Stomach (tissue), 4 donors: ENCODE results near the gene PUM2.

Experiments
- POLR2A ChIP-seq, 4 donors: fragments of 450-650 bp; IDR thresholded peaks; one replicate each; pipeline ENCODE4 v1.6.1; 2016; ENCODE audit warnings: antibody characterized with exemption in 4 of 4, control low read depth in 2 of 4, mild to moderate bottlenecking in 1 of 4, moderate library complexity in 1 of 4
- POLR2AphosphoS5 ChIP-seq, 3 donors: sonication (generic); formaldehyde crosslinking; IDR thresholded peaks; one replicate each; pipeline ENCODE4 v1.6.1; 2016; ENCODE audit warnings: antibody characterized with exemption in 3 of 3

DNA sequence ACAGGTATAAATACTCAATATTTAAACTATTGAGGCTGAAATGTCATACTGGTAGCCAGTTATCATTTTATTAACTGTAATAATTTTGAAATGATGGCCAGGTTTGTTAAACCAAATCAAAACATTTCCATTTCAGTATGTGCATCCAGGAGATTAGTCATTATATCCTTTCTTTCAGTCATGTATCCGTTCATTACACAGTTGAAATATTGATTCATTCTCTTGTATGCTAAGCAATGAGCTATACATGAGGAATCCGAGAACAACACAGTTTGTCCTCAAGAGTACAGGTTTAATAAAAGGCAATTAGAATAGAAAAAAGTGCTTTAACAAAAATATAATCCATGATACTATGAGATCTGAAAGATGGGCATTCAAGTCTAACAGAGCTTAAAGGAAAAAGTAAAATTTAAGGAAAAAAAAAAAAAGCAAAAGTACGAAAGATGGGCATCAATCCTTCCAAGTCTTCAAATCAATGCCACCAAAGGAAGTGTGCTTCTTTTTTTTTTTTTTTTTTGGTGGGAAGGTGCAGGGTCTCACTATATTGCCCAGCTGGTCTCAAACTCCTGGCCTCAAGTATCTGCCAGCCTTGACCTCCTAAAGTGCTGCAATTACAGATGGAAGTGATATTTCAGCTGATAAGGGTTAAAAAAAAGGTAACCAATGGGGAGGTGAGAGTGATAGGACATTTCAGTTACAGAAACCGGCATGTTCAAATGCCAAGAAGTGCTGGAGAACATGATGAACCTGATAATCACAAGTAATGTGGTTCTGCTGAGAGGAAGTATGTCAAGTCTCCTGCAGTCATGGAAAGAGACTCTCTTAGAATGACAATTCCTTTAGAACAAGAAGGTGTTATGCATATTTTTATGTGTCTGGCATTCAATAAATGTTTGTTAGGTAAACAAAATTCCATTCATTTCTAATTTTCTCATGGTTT is 35.8 kb downstream of the PUM2 start:
- TF ChIP-seq POLR2A (IDR thresholded peaks at IDR 0.05), result no peak
- no peak for TF ChIP-seq POLR2AphosphoS5 (IDR thresholded peaks at IDR 0.05)
